NK-92 (cell line): ENCODE results near the gene FBLN2.

ENCODE experiments used
- DNase-seq: peaks from one replicate; lab custom pipeline; 2025; ENCODE audit not compliant: unreplicated experiment; lab: John Stamatoyannopoulos, UW

FBLN2 gene

GRCh38 chr3:13620281-13620680 is 71.4 kb downstream of the FBLN2 start:
- no peak for DNase-seq

- no peak for DNase-seq
Observed at GRCh38 chr3:13620776-13621365, 71.9 kb downstream of the FBLN2 start.

GRCh38 chr3:13621381-13622221 is 72.7 kb downstream of the FBLN2 start:
- DNase-seq: no peak

- DNase-seq: no peak
Observed at GRCh38 chr3:13622356-13622755, 73.4 kb downstream of the FBLN2 start.

GRCh38 chr3:13623101-13623654 is 74.3 kb downstream of the FBLN2 start:
- no peak for DNase-seq

GRCh38 chr3:13624021-13624420 is 75.1 kb downstream of the FBLN2 start:
- no peak for DNase-seq

GRCh38 chr3:13624671-13625125 is 75.8 kb downstream of the FBLN2 start:
- no peak for DNase-seq

GRCh38 chr3:13626396-13626795 is 77.5 kb downstream of the FBLN2 start:
- DNase-seq: no peak

- DNase-seq: no peak
Observed at GRCh38 chr3:13626915-13627460, 78.1 kb downstream of the FBLN2 start.

GRCh38 chr3:13627681-13628080 is 78.8 kb downstream of the FBLN2 start:
- DNase-seq: no peak

- no peak for DNase-seq
Observed at GRCh38 chr3:13628432-13628831, 79.5 kb downstream of the FBLN2 start.

GRCh38 chr3:13628841-13629551 is 80.1 kb downstream of the FBLN2 start:
- DNase-seq: no peak

- DNase-seq: no peak
Observed at GRCh38 chr3:13629644-13630043, 80.7 kb downstream of the FBLN2 start.

GRCh38 chr3:13631256-13631655 is 82.3 kb downstream of the FBLN2 start:
- DNase-seq: no peak

- no peak for DNase-seq
Observed at GRCh38 chr3:13633176-13633575, 84.3 kb downstream of the FBLN2 start.

- no peak for DNase-seq
Observed at GRCh38 chr3:13634151-13634550, 85.2 kb downstream of the FBLN2 start.

GRCh38 chr3:13634615-13635014 is 85.7 kb downstream of the FBLN2 start:
- DNase-seq: no peak

- DNase-seq: no peak
Observed at GRCh38 chr3:13636186-13636585, 87.3 kb downstream of the FBLN2 start.

- DNase-seq: no peak
Observed at GRCh38 chr3:13636874-13637273, 87.9 kb downstream of the FBLN2 start.

- no peak for DNase-seq
Observed at GRCh38 chr3:13637311-13637891, 88.5 kb downstream of the FBLN2 start.

GRCh38 chr3:13637953-13638352 is 89.0 kb downstream of the FBLN2 start:
- DNase-seq: no peak
